Glomerular visceral epithelial cell (primary cell): ENCODE measurements around the gene ADAMTS2.
"Not testable (repeated sequence)": the region's sequence is repeated elsewhere in the genome, so short reads cannot be mapped to it uniquely, and the experiment has no call there.

Experiments
- DNase-seq: peaks from one replicate; pipeline ENCODE4 v3.0.0-alpha.2; 2016; ENCODE audit errors: extremely low spot score

The ADAMTS2 gene

DNA sequence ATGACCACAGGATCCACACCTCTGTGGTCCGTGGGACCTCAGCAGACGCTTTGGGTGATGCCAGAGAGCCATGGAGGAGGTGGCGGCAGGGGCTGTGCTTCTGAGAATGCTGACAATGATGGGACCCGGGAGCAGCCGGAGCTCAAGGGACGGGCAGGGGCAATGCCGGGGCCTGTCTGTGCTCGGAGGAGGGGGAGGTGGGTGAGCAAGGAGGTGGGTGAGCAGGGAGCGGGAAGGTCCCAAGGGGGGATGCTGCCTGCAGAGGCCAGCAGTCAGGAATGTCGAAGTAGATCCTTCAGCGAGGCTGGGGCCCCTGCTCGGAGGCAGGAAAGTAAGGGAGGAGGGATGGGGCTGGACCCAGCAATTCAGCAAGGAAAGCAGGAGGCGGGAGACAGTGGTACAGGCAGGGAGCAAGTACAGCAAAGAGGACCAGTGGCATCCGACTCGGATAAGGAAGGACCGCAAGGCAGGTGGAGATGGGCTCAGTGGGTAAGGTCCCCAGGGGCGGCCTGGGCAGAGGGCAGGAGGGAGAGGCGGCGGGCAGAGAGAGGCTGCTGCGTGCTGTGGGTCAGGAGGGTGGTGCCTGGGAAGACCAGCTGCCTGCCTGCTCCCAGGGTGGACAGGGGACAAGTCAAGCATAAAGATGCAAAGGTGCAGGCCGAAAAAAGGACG is 49.0 kb downstream of the ADAMTS2 start:
- no peak for DNase-seq

DNA sequence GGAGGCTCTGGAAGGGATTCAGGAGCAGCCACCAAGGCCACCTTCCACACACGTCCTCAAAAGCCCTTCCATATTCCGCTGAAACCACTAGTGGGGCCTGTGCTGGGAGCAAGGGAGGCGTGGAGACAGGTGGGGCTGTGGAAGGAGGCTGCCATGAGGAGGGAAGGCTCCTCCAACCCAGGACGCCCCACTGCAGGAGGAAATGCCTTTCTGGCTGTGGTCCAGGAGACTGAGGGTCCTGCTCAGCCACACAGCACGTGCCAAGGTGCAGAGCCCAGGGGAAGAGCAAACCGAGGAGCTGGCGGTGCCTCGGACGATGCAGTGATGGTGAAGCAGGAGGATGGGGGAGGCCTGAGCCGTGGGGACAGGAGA is 49.5 kb downstream of the ADAMTS2 start:
- DNase-seq = no peak

DNA sequence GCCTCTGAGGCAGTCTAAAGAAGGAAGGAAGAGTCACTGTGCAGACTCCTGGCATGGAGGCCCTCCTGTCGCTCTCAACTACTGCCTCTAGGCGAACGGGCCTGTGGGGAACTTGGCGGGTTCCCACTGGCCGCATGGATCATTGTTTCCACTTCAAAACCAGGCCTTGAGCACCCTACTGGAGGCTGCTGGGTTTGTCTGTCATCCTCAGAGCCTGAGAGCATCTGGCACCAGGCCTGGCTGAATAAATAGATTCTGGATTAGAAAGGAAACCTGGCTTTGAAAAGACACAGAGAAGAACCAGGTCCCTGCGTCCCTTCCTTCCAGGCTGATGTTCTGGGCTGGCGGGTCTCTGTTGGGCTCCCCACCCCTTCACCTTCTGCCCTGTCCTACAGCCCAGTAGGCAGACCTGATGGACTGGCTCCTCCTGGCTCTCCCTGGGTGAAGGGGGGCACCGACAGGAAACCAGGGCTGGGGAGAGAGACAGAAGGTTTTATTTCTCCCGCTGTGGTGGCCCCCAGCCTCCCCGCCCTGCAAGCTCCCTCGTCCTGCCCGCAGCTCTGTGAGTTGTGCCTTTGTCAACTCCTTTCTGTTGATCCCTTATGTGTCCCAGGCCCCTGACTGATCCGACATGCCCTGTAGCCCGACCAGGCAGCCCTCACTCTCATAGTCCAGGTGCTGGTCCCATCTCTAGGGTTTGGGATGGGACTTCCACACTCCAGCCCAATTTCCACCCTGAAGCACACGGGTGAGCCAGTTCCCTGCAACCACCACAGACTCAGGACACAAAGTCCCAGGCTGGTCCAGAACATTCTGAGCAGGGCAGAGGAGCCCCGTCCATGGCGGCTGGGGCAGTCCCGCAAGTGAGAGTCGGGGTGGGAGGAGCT is 50.1 kb downstream of the ADAMTS2 start:
- DNase-seq = no peak

DNA sequence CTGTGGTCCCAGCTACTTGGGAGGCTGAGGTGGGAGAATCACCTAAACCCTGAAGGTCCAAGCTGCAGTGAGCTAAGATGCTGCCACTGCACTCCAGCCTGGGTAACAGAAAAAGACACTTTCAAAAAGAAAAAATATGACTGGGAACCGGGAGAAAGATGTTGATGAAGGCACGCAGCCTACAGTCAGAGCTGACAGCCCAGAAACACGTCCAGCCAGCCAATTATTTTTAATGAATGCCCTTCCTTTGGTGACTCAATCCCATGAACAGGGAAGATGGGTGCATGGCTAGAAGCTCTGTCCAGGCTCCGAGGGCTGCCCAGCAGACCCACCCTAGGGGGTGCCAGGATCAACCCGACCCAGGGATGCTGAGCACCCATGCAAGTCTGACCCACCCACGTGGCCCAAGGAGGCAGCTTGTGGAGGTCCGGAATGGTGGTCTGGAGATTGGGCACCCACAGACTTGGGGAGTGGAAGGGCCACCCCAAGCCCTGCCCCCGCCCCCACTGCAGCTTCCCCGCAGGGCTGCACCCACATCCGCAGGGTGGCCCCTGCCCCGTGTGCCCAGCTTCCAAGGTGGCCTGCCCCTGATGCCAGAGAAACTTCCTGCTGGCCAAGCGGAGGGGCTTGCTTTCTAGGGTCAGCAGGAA is 51.0 kb downstream of the ADAMTS2 start:
- DNase-seq = no peak

DNA sequence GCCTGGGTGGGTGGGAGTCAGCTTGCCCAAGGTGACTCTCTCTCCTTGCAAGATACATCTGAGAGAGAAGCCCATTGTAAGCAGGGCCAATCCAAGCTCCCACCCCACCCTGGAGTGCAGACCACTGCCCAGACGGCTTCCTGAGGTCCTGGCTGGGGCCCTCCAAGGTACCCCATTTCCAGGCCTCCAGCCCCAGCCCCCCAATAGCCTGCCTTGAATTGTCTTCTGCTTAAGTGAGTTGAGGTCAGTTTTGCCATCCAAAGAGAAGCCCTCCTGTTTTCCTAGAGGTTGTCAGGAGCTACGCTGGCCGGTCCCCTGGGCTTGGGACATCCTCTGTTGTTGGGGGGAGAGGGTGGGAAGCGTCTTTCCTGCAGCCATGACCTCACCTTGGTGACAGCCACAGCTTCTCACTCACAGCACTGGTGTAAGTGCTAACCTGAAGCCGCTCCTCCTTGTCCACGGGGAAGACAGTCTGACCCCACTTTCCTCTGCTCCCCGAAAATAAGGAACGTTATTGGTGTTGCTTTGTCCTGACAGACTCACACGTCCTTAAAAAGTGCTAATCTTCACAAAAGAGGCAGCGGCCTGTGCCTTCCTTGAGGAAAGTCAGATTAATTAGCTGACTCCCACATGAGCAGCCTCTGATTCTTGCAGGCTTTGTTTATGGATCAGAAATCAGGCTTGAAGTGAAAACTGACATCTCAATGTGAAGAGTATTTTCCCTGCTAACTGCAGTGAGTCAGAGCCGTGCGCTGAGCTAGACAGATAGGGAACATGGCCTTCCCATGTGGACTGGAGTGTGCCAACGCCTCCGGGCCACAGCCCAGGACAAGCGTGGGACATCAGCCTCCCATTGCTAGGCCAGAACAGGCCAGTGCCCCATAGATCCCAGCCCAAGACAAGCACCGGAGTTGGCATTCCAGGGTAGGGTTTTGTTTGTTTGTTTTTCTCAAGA is 52.3 kb downstream of the ADAMTS2 start:
- no peak for DNase-seq

DNA sequence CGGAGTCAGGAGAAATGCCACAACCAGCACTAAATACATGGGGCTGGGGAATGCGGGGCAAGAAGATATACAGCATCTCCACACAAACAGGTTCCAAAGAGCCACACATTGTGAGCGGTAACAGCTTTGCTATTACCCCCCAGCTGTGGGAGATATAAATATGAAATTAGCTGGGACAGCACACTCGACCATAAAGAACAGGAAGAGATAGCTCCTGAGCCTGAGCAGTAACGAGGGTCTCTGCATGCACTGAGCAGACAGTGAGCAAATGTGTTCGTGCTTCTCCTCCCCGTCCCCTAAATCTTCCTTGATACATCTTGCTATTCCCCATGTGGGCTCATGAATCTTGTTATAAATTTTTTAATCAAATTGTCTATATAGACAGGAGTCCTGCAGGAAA is 53.1 kb downstream of the ADAMTS2 start:
- no peak for DNase-seq

DNA sequence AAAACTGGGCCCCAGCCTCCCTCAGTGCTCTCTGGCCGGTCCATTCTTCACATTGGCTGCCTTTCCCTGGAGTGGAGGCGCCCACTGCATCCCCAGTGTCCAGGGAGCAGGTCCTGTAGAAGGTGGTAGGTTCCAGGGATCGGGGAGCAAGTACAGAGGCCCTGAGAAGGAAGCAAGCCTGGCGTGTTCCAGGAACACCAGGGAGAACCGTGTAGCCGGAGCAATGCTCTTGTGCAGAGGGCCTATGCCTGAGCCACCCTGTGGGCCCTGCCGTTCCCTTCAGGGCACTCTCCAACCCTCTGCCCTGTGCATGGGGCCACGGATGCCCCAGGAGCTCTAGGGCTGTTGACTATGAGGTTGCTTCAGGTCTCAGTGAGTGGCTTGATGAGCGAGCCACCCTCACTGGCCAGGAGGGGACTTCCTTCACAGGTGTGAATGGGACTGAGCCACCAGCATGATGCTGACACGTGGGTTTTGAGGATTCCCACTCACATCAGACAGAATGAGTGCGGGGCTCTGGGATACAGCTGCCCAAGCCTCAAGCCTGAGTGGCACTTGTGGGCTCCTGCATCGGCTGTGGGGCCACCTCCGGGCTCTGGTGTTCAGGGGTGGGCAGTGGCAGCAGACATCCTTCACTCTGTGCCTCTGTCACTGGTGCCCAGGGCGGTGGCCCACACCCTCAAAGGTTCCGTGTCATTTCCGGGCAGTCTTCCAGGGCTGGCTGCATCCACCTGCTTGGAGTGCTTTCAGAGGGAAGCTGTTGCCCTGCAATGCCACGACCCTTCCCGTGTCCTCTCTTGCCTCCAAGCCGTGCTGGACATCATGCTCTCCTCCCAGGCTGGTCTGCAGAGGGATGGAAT is 54.4 kb downstream of the ADAMTS2 start:
- DNase-seq = no peak

DNA sequence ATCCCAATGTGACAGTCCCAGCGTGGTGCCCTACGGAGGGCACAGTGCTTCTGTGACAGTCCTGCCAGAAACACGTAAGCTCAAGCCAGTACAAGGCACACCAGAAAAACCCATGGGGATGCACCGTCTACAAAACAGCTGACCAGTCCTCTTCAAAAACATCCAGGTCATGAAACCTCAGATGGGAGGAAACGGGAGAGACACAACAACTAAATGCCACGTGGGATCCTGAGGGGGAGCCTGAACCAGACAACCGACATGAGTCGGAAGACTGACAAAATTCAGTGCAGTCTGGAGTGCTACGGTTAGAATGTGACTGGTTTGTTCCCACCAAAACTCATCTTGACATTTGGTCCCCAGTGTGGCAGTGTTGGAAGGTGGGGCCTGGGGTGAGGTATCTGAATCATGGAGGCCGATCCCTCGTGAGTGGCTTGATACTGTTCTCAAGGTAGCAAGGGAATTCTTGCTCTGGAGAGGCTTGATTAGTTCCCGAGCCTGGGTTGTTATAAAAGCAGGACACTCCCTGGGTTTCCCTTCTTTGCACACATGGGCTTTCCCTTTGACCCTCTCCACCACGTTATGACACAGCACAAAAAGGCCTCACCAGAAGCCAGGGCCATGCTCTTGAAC is 55.4 kb downstream of the ADAMTS2 start:
- DNase-seq = no peak

DNA sequence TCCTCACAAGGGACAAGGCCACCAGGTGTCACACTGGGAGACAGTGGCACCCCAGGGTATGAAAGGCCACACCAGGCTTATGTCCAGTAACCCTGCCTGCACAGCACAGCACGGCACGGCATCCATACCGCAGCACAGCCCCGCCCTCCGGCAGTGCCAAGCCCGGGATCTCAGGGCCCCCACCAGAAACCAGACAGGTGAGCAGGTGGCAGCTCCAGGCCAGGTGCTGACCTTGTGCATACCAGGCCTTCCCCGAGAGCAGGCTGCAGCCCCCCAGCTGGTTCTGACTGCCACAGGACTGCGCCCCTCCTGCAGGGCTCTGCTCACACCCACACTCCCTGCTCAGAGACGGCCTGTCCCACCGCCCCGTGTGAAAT is 56.5 kb downstream of the ADAMTS2 start:
- DNase-seq = no peak

DNA sequence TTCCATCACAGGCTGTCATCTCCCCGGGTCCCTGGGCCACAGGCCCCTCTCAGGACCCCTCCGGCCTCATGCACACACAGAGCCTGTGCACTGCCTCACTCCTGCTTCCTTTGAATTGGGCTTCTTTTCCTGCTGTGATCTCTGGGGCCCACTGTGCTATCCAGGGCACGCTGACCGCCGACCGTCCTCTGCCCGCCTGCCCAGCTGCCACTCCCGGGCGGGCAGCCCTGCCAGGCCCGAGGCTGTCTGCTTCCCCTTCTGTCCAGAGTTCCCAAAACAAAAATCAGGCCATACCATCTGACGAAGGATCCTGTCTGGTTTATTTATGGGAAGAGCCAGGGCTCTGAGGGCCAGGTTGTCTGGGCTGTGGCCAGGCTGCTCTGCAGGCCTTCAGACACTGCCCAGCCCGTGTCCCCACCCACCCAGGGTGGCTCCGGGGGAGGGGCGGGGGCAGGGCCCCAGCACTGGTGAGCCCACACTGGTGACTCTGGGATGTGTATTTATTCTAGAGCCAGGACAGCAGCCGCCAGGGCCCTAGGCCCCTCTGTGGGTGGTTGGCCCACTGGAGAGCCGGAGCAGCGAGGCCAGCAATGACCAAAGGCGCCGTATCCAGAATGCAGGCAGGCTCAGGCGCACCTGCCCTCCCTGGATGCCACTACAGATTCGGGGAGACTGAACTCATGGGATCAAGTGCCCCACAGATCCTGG is 57.0 kb downstream of the ADAMTS2 start:
- DNase-seq = no peak

DNA sequence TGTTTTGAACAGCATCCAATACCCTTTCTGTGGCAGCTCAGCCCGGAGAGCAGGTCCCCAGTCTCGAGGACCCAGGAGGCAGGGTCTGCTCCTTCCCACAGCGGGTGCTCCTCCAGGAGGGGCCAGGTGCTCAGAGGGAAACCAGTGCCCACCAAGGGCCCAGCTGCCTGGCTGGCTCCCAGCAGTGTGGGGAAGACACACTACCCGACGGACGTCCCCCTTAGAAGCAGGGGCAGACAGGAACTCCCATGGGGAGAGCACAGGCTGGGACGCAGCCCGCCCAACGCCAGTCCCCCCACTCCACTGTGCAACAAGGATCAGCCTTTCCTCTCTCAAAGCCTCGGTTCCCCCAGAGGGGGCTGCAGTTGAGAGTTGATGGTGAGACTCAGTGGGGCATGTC is 57.6 kb downstream of the ADAMTS2 start:
- no peak for DNase-seq

DNA sequence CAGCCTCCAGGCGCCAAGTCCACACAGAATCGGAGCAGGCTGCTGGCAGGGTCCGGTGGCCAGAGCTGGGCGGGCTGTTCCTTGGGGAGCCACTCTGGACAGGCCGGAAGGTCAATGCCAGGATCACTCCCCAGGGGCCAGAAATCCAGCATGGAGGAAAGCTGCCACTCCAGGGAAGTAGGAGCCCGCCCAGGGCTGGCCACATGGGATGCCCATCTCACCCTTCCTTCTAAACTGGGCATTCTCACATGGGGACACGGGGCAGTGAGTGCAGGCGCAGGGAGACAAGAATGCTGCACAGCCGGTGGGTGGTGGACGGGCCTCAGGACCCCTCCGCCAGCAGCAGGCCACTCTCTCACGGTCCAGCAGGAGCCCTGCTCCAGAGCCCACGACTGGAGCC is 58.2 kb downstream of the ADAMTS2 start:
- no peak for DNase-seq

DNA sequence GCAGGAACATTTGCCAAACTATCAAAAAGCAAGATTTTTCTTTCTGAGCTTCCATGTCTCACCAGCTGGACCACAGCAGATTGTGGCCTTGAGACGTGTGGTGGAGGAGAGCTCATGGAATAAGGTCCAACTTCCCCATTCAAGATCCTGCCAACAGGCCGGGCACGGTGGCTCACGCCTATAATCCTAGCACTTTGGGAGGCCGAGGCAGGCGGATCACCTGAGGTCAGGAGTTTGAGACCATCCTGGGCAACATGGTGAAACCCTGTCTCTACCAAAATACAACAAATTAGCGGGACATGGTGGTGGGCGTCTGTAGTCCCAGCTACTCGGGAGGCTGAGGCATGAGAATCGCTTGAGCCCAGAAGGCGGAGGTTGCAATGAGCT is 59.5 kb downstream of the ADAMTS2 start:
- DNase-seq = not testable (repeated sequence)

DNA sequence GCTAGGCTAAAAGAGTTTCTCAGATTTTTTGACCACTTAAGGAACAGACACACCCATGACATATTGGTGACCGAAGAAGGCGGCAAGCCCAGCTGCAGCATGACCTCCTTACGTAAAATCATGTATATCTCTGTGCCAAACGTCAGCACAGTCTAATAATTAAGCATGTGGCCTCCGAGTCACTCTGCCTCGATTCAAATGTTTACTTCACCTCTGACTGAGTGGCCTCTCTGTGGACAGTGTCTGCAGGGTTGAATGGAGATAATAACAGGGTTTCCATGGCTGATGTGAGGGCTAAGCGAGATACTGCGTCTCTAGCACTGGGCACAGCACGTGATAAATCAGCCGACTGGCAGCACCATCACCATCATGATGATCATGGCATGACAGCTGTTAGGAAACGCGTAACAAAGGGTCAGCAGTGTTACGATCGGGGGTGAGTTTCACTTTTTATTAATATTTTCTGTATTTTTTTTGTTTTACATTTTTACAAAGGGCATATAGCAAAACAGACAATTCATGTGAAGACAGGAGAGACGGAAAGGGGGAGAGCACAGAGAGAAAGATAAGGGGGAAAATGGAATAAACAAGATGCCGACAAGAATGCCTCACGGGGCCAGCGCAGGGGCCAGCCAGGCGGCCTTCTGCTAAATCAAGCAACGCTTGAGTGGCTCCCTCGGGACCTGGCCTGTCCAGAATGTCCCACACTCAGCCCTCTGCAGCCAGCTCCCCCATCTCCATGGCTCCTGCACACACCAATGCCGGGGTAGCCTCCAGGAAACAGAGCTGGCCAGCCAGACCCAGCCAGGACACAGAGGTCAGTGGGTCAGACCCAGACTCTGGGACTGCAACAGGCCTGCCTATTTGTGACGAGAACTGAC is 60.3 kb downstream of the ADAMTS2 start:
- no peak for DNase-seq

DNA sequence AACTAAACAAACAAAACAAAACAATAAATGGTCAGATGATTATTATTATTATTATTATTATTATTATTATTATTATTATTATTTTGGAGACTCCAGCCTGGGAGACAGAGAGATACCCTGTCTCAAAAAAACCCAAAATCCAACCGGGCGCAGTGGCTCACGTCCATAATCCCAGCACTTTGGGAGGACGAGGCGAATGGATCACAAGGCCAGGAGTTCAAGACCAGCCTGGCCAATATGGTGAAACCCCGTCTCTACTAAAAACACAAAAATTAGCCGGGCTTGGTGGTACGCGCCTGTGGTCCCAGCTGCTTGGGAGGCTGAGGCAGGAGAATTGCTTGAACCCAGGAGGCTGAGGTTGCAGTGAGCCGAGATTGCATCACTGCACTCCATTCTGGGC is 61.4 kb downstream of the ADAMTS2 start:
- DNase-seq = not testable (repeated sequence)

DNA sequence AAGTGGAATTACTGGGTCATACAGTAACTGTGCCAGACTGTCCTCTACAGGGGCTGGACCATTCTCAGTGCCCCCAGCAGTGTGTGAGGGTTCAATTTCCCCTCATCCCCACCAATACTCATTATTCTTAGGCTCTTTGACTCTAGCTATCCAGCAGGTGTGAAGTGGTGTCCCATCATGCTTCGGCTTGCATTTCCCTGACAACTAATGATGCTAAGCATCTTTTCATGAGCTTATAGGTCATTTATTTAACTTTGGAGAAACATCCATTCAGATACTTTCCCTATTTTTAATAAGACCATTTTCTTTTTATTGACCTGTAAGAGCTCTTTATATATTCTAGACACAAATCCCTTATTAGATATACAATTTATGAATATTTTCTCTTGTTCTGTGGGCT is 63.6 kb downstream of the ADAMTS2 start:
- DNase-seq = no peak

DNA sequence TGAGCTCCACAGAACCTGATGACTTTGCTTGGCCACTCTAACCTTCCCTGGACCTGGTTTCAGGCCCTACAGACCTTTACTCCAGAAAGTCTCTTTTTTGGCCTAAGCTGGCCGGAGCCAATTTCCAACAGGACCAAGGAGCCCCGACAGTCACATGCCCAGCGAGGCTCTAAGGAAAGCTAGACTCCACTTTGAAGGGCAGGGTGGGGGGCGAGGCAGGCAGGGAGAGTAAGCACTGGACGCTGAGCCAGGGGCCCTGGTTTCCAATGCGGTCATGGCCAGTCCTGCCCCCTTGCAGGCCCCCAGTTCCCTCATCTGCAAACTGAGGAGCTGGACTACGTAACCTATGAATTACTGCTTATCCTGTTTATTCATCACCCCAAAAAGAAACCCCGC is 65.2 kb downstream of the ADAMTS2 start:
- DNase-seq = no peak

DNA sequence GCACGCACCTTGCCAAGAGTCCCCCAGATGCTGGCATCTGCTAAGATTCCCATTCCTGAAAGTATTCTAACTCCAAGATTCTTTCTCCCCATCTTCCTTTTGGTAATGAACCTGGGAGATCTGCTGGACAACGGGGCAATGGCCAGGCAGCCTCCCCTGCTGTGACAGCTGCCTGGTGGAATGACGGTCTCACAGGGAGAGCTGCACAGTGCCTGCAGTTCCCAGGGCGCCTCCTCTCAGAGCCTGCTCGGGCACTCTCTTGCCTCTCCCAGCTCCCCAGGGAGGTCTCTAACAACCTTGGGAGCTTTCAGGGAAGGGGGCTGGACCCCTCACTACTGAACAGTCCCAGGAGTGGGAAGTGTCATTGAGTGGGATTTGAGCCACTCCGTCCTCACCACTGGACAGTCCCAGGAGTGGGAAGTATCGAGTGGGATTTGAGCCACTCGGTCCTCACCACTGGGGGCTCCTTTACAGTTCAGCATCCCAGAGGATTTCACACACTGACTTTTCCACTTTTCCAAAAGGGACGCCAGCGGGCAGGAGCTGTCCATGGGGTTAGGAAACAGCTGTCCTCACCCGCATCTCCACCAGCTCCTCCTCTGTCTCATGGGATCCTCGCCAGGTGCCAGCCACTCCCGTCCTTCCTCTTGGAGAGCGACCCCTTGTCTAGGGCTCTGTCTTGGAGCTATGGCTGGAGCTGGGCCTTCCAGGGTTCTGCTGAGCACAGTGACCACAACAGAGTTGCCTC is 65.7 kb downstream of the ADAMTS2 start:
- DNase-seq = no peak
